CD4-positive, alpha-beta T cell treated with Interleukin-4 for 1 hour (primary cell): Measurements from ENCODE around the gene ACTA2.

Experiments used
- DNase-seq, 2 donors: peaks; one replicate each; pipeline ENCODE4 v3.0.0-alpha.2; 2020 to 2022

The ACTA2 gene

GRCh38 chr10:88980800-88981199 is 28.2 kb upstream of the ACTA2 start:
- no peak for DNase-seq

GRCh38 chr10:88980247-88980646 is 27.7 kb upstream of the ACTA2 start:
- DNase-seq, result no peak

- DNase-seq, result no peak
Observed at GRCh38 chr10:88979603-88980002, 27.0 kb upstream of the ACTA2 start.

- no peak for DNase-seq
Observed at GRCh38 chr10:88979153-88979562, 26.6 kb upstream of the ACTA2 start.

- no peak for DNase-seq
Observed at GRCh38 chr10:88978463-88978862, 25.9 kb upstream of the ACTA2 start.

- no peak for DNase-seq
Observed at GRCh38 chr10:88975377-88975720, 22.8 kb upstream of the ACTA2 start.

- peak in 1 of 2 donors; percentile 57 for DNase-seq
Observed at GRCh38 chr10:88974446-88975376, 22.1 kb upstream of the ACTA2 start.

GRCh38 chr10:88974012-88974411 is 21.4 kb upstream of the ACTA2 start:
- DNase-seq, result no peak

- DNase-seq, result no peak
Observed at GRCh38 chr10:88971221-88972061, 18.9 kb upstream of the ACTA2 start.

GRCh38 chr10:88968391-88968790 is 15.8 kb upstream of the ACTA2 start:
- DNase-seq, result no peak

- DNase-seq, result no peak
Observed at GRCh38 chr10:88966797-88967196, 14.2 kb upstream of the ACTA2 start.

- DNase-seq, result no peak
Observed at GRCh38 chr10:88964869-88965415, 12.4 kb upstream of the ACTA2 start.

- no peak for DNase-seq
Observed at GRCh38 chr10:88964360-88964759, 11.8 kb upstream of the ACTA2 start.

GRCh38 chr10:88963318-88963717 is 10.7 kb upstream of the ACTA2 start:
- no peak for DNase-seq

- DNase-seq, result peak in 1 of 2 donors; percentile 52
Observed at GRCh38 chr10:88962336-88962735, 9.8 kb upstream of the ACTA2 start.

GRCh38 chr10:88961266-88961665 is 8.7 kb upstream of the ACTA2 start:
- no peak for DNase-seq

- no peak for DNase-seq
Observed at GRCh38 chr10:88960802-88961201, 8.2 kb upstream of the ACTA2 start.

- no peak for DNase-seq
Observed at GRCh38 chr10:88958721-88959120, 6.1 kb upstream of the ACTA2 start.

- no peak for DNase-seq
Observed at GRCh38 chr10:88957381-88957780, 4.8 kb upstream of the ACTA2 start.

- DNase-seq, result no peak
Observed at GRCh38 chr10:88954458-88955083, 2.0 kb upstream of the ACTA2 start.

GRCh38 chr10:88953662-88954061 is 1.1 kb upstream of the ACTA2 start:
- no peak for DNase-seq

GRCh38 chr10:88949912-88950837 is 2.4 kb downstream of the ACTA2 start:
- no peak for DNase-seq
